Measurements from ENCODE around the gene FOXS1. TPM values are rescaled to one million over a fixed set of nuclear protein-coding genes. Genes with fewer than 3 reads are reported as not detected.

Gene FOXS1
- total RNA-seq, 1 experiment from 2014 or later = 0.22 TPM

DNA sequence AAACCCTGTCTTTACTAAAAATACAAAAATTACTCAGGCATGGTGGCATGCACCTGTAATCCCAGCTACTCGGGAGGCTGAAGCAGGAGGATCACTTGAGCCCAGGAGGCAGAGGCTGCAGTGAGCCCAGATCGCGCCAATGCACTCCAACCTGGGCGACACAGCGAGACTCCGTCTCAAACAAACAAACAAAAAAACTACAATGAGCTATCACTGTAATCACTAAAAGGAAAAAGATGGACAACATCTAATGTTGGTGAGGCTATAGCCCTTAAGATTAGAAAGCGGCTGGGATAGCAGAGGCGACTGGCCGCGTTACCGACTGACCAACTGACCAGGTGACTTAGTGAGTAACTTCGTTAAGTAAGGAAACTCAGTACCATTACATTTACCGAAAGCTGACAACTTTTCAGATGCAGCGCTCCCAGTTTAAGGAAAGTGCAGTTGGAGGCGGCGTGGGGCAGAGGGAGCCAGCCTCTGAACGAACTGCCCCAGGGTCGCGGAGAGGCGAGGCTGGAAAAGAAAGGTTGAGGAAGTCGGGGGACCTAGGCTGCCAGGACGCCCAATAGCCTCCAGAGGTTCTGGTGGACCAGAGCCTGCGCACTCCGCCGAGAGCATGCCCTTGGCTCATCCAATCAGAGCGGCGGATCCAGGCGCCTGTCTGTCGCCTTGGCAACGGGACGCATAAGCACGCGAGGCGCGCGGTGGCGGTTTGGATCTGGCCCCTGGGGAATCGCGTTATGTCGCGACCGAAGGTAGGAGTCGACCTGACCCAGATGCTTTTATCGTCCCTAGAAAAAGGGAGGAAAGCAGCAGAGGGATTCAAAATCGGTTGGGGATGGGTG, 34.0 kb upstream of the FOXS1 start:
- no peak overlapping the region for H2BK5ac ChIP-seq (ENCODE audit: insufficient read length, low read length)
- H3K4ac ChIP-seq (ENCODE audit: low read depth, low read length) = no peak overlapping the region
- peak overlapping the region; percentile 82 to 88 for H3K4me3 Mint-ChIP-seq
- H3T11ph ChIP-seq (ENCODE audit: low read length) = no peak overlapping the region
- H3K27ac ChIP-seq (ENCODE audit: insufficient read length, low read depth, low read length) = no peak overlapping the region
- no peak overlapping the region for H3K14ac ChIP-seq (ENCODE audit: insufficient read depth, low read length)
- no peak overlapping the region for H4K8ac ChIP-seq (replicated peaks; ENCODE audit: insufficient read length, low read depth, low read length)
- peak overlapping the region; percentile 41 for H3K9ac ChIP-seq (ENCODE audit: extremely low read depth, insufficient read length, low read length)
- H4K91ac ChIP-seq (ENCODE audit: insufficient read length, low read depth, low read length) = no peak overlapping the region
- H2BK15ac ChIP-seq (ENCODE audit: low read depth, low read length) = no peak overlapping the region
- H3K27ac Mint-ChIP-seq = peak overlapping the region in 2 of 3 experiments; percentile 73 to 95; a peak in 4 of 7 replicates
- no peak overlapping the region for H4K5ac ChIP-seq (ENCODE audit: insufficient read length, low read depth, low read length)
- H2AFZ ChIP-seq (ENCODE audit: low read length) = no peak overlapping the region
- DNase-seq = peak; percentile 99
- no peak overlapping the region for H3K23ac ChIP-seq (ENCODE audit: insufficient read length, low read depth, low read length)
- H3K4me1 Mint-ChIP-seq = 0 out of 4 replicates have a peak, but pooled peaks cover 0 to 3% of the 10 kb centered on the region in 2 experiments
- no peak overlapping the region for H2BK120ac ChIP-seq (ENCODE audit: low read depth, low read length, poor library complexity, severe bottlenecking)
- no peak overlapping the region for H3K56ac ChIP-seq (ENCODE audit: insufficient read length, low read depth, low read length)
- peak overlapping the region; percentile 33 for H3K18ac ChIP-seq (ENCODE audit: insufficient read length, low read depth, low read length)
- no peak overlapping the region for H2AK5ac ChIP-seq (ENCODE audit: insufficient read length, low read length)
- H4K20me1 ChIP-seq (ENCODE audit: control insufficient read depth, insufficient read depth, insufficient read length) = no peaks in the 10 kb centered on the region
- no peaks in the 10 kb centered on the region for H3K79me2 ChIP-seq (ENCODE audit: insufficient read depth, low read length)
- H2BK12ac ChIP-seq (ENCODE audit: insufficient read length, low read depth, low read length) = no peak overlapping the region
- no CpG with 5 or more reads among the region's 45 CpGs for WGBS (ENCODE audit: extremely low coverage, insufficient read length, low lambda C conversion rate)
- no peaks in the 10 kb centered on the region for H3K36me3 Mint-ChIP-seq (ENCODE audit: insufficient read depth in 1 of 3, low read depth in 3 of 3)
- H3K27me3 ChIP-seq (ENCODE audit: insufficient read depth, low read length) = no peaks in the 10 kb centered on the region
- no peaks in the 10 kb centered on the region for H3K4me1 ChIP-seq (ENCODE audit: insufficient read depth, low read length)
- H3K9me3 Mint-ChIP-seq = no peaks in the 10 kb centered on the region
- H3K27me3 Mint-ChIP-seq (ENCODE audit: low read depth) = peaks cover 21% of the 10 kb centered on the region
- H3K4me2 ChIP-seq (ENCODE audit: insufficient read depth, insufficient read length, low read length) = peak overlapping the region; percentile 63
- H3K79me1 ChIP-seq (ENCODE audit: insufficient read depth, low read depth, low read length, poor library complexity, severe bottlenecking) = no peaks in the 10 kb centered on the region
- H3K9me3 ChIP-seq (ENCODE audit: control insufficient read depth, low read depth, low read length) = no peaks in the 10 kb centered on the region
- H2BK20ac ChIP-seq (ENCODE audit: low read depth, low read length, poor library complexity, severe bottlenecking) = no peak overlapping the region
- TF ChIP-seq, protein P1, sequence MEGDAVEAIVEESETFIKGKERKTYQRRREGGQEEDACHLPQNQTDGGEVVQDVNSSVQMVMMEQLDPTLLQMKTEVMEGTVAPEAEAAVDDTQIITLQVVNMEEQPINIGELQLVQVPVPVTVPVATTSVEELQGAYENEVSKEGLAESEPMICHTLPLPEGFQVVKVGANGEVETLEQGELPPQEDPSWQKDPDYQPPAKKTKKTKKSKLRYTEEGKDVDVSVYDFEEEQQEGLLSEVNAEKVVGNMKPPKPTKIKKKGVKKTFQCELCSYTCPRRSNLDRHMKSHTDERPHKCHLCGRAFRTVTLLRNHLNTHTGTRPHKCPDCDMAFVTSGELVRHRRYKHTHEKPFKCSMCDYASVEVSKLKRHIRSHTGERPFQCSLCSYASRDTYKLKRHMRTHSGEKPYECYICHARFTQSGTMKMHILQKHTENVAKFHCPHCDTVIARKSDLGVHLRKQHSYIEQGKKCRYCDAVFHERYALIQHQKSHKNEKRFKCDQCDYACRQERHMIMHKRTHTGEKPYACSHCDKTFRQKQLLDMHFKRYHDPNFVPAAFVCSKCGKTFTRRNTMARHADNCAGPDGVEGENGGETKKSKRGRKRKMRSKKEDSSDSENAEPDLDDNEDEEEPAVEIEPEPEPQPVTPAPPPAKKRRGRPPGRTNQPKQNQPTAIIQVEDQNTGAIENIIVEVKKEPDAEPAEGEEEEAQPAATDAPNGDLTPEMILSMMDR (conservative IDR thresholded peaks at IDR 0.05) = peak; percentile 51; the same call in 2 of the 3 replicates
- H3K23me2 ChIP-seq (ENCODE audit: insufficient read length, low read depth, low read length, poor library complexity, severe bottlenecking) = peaks cover 3% of the 10 kb centered on the region
